Central memory CD8-positive, alpha-beta T cell (primary cell): ENCODE data around the gene LSAMP.

Experiments used
- ATAC-seq: fragments of 150-1000 bp; cut with Tn5 transposase; replicated peaks from 2 replicates; pipeline ENCODE4 v1.10.0; 2022; ENCODE audit warnings: mild to moderate bottlenecking, moderate FRiP score, moderate number of reproducible peaks; ENCODE audit not compliant: poor library complexity, severe bottlenecking; ENCODE audit errors: extremely low read depth
- DNase-seq, 2 donors: peaks; one replicate each; pipeline ENCODE4 v3.0.0; 2021; ENCODE audit warnings: low spot score in 2 of 2
- H3K27ac Mint-ChIP-seq: one replicate; pipeline ENCODE4 v1.8.0; 2022; ENCODE audit warnings: low read depth, mild to moderate bottlenecking, moderate library complexity, mixed read lengths
- H3K27me3 Mint-ChIP-seq: one replicate; pipeline ENCODE4 v1.8.0; 2022; ENCODE audit warnings: mixed read lengths
- H3K36me3 Mint-ChIP-seq: one replicate; pipeline ENCODE4 v1.8.0; 2022; ENCODE audit warnings: mild to moderate bottlenecking, moderate library complexity, mixed read lengths; ENCODE audit not compliant: insufficient read depth
- H3K4me1 Mint-ChIP-seq: one replicate; pipeline ENCODE4 v1.8.0; 2022; ENCODE audit warnings: mixed read lengths
- H3K4me3 Mint-ChIP-seq: one replicate; pipeline ENCODE4 v1.8.0; 2022; ENCODE audit warnings: mild to moderate bottlenecking, moderate library complexity, mixed read lengths
- H3K9me3 Mint-ChIP-seq: one replicate; pipeline ENCODE4 v1.8.0; 2022; ENCODE audit warnings: mixed read lengths

The LSAMP gene

DNA sequence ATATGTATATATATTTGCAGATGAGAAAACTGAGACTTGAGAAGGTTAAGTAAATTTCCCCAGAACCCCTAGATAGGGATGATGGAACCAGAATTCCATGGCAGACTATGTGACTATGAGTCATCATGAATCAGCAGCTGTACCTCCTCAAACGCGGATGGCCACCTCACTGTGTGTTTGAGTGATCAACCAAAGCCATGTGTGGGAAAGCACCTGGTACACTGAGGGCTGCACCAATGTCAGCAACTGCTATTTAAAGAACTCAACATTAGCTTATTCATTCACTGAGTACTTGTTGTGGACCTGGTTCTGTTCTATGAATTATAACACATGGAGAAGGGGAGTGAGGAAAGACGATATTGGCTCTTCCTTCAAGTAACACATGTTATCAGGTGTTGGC, 445.0 kb downstream of the LSAMP start:
- Mint-ChIP-seq H3K4me3 (no peak overlapping the region), H3K9me3 (no peaks in the 10 kb centered on the region), H3K4me1 (no peaks in the 10 kb centered on the region), H3K27me3 (no peaks in the 10 kb centered on the region), H3K27ac (no peak overlapping the region), H3K36me3 (no peaks in the 10 kb centered on the region)
- ATAC-seq (no peak), DNase-seq (no peak)

DNA sequence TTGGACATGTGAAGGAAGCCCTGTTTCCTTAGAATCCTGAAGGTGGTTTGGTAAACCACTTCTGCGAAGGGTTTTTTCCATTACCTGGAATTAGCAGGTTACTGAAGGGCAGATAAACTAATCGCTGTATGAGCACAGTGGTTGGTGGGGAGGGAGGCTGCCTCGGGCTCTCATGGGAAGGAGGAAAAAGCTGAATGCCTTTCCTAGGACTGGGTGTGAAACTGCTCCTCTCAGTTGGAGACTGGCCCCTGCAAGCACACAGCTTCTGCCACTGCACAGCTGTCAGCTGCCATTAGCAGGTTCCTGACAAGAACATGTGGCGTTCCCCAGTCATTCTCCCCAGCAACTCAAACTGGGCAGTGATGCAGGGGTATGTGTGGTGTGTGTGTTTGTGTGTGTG, 445.7 kb downstream of the LSAMP start:
- no peaks in the 10 kb centered on the region for H3K36me3 Mint-ChIP-seq
- H3K9me3 Mint-ChIP-seq: no peaks in the 10 kb centered on the region
- no peaks in the 10 kb centered on the region for H3K4me1 Mint-ChIP-seq
- DNase-seq (no peak), ATAC-seq (no peak)
- H3K27me3 Mint-ChIP-seq: no peaks in the 10 kb centered on the region
- no peak overlapping the region for H3K4me3 Mint-ChIP-seq
- no peak overlapping the region for H3K27ac Mint-ChIP-seq

DNA sequence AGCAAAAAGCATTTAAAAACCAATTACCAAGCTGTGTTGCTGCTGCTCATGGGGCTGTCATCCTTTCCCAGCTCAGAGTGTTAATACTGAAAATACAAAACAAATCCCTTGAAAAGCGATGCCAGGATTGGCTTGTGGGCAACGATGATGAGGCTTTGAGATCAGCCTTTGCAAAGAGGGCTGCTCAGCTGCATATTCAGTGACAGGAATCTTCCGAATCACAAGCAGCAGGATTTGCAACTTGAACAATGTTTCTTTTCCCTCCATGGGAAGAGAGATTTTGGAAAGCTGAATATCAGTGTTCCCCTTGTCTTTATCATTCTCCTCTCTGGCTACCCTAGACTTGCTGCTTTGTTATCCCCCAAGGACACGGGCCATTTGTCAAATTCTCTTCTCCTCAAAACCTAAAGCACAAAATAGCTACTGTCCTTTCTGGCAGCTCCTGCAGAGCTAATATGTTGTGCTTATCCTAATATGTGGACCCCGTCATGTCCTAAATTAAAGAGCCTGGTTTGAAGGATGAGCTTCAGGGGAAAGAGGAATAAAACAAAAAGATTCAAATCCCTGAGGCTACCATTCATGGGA, 446.2 kb downstream of the LSAMP start:
- ATAC-seq (no peak), DNase-seq (no peak)
- H3K9me3 Mint-ChIP-seq: no peaks in the 10 kb centered on the region
- H3K4me3 Mint-ChIP-seq: no peak overlapping the region
- no peaks in the 10 kb centered on the region for H3K27me3 Mint-ChIP-seq
- no peaks in the 10 kb centered on the region for H3K36me3 Mint-ChIP-seq
- no peaks in the 10 kb centered on the region for H3K4me1 Mint-ChIP-seq
- no peak overlapping the region for H3K27ac Mint-ChIP-seq

DNA sequence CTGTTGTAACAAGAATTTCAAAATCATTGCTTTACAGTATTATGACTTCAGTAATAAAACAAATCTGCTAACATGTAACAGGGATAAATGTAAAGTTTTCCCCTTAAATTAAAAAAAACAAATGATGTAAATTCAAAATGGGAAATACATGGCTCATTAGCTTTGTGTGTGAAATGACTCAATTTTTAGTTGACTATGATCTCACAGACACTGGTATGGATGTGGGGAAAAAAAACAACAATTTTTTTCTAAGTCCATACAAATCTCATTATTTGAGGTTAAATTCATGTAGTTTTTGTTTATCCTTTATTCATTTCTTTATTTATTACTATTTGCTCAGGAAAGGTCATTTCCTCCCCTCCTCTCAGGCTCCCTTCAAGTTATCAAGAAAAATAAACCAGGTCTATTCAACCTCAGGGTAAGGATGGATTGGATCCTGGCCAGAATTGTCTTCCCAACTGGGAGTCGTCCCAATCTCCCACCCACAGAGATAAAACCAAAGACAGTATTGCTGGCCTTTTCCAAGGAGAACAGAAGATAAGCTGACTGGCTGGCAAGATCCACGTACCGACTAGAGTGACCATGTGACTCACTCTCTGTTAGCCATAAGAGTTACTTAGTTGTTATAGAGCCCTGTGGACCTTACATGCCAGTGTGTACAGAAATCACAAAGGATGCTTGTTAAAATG, 448.7 kb downstream of the LSAMP start:
- no peak overlapping the region for H3K27ac Mint-ChIP-seq
- no peaks in the 10 kb centered on the region for H3K9me3 Mint-ChIP-seq
- H3K36me3 Mint-ChIP-seq: no peaks in the 10 kb centered on the region
- ATAC-seq (no peak), DNase-seq (no peak)
- no peak overlapping the region for H3K4me3 Mint-ChIP-seq
- H3K4me1 Mint-ChIP-seq: no peaks in the 10 kb centered on the region
- no peaks in the 10 kb centered on the region for H3K27me3 Mint-ChIP-seq

DNA sequence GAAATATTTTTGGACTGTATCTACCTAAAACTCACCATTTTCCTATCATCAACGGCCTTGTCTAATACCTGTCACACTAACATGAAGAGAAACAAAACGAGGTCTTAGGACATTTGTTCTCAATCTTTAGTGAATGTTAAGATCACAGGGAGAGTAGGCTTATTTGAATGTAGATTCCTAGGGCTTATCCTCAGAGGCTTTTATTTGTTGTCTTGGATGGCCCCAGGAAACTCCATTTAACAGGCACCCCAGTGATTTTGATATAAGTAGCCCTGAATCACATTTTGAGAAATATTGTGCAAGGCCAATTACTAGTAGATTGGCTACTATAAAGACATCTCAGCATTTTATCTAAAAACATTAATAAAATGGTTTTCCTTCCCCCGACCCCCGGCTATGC, 454.6 kb downstream of the LSAMP start:
- H3K4me3 Mint-ChIP-seq: no peak overlapping the region
- no peaks in the 10 kb centered on the region for H3K4me1 Mint-ChIP-seq
- no peak for DNase-seq
- ATAC-seq: no peak
- no peaks in the 10 kb centered on the region for H3K27me3 Mint-ChIP-seq
- no peaks in the 10 kb centered on the region for H3K36me3 Mint-ChIP-seq
- H3K27ac Mint-ChIP-seq: no peak overlapping the region
- no peaks in the 10 kb centered on the region for H3K9me3 Mint-ChIP-seq

DNA sequence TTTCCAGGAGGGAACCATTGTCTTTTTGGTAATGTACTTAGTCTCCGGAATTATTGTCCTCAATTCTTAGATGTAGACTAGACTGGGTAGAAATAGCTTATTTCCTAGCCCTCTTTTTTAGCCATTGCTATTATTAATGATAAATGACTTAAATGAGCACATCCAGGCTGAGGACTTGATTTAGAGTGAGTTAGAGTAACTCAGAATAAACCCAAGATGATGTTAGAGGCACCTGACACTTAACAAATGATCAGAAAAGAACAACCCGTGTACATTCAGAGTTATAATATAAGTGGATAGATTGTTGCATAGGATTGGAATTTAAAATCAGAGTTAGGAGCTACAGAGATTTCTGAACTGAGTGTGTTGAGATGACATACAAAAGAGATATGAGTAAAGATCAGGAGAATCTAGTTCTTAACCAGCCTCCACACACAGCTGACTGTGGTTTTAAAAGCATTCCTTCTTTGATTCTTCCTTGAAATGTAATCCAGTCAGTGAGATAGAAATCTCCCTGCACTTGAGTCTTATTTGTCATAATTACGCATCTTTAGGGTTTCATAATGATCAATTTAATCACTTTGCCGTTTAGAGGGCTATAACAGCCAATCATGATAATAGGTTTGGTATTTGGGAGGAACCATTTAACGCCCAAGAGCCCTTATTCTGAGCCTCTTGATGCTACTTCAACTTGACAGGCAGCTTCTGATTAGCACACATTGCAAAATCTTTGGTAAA, 455.4 kb downstream of the LSAMP start:
- Mint-ChIP-seq H3K4me3 (no peak overlapping the region), H3K36me3 (no peaks in the 10 kb centered on the region), H3K4me1 (no peaks in the 10 kb centered on the region), H3K9me3 (no peaks in the 10 kb centered on the region), H3K27me3 (no peaks in the 10 kb centered on the region), H3K27ac (no peak overlapping the region)
- ATAC-seq (no peak), DNase-seq (no peak)

DNA sequence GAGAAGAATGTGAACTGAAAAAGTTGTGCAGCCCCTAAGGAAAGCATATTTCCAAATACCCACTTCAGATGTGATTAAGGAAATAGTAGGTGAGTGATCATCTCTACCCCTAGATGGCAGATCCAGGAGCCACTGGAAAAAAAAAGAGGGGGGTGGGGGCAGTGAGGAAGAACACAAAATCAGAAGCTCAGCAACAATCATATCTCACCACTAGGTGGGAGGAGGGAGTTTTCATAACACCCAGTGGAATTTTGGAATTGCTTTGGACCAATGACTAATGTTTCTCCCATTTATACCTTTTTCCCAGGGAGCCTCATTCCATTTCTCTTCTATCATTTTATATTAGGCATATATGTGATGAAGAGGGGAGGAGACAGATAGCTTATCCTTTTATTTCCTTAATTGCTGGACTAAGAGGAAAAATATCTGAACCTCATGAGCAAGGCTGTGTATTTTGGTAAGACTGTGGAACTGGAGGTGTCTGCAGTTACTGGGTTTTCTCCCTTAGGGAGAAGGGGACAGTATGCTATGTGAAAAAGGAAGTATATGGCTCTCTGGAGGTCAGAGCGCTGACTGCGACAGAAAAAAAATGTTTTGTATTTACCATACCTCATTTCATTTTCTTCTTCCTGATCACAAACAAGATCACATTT, 458.6 kb downstream of the LSAMP start:
- ATAC-seq: no peak

DNA sequence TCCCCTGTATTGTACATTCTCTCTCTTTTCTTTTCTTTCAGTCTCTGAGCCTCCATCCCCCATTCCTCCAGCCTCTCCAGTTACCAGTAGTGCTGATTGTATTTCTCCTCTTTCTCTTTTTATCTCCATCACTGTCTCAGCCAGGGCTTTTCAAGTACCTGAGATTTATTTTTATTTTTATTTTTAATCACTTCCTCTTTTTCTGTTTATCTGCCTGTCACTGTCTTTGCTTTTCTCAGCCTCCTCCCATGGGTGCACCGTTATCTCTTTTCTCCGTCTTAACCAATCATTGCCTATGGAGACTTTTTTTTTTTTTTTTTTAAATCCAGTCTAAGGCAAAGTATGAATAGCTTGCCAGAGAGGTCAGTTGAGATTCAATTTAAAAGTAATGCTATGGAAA, 462.7 kb downstream of the LSAMP start:
- no peaks in the 10 kb centered on the region for H3K4me1 Mint-ChIP-seq
- H3K27me3 Mint-ChIP-seq: no peaks in the 10 kb centered on the region
- H3K36me3 Mint-ChIP-seq: no peaks in the 10 kb centered on the region
- DNase-seq (no peak), ATAC-seq (no peak)
- H3K27ac Mint-ChIP-seq: no peak overlapping the region
- no peak overlapping the region for H3K4me3 Mint-ChIP-seq
- no peaks in the 10 kb centered on the region for H3K9me3 Mint-ChIP-seq

More for the DNA sequence above, 458.6 kb downstream of the LSAMP start:
- Mint-ChIP-seq H3K4me3 (no peak overlapping the region), H3K9me3 (no peaks in the 10 kb centered on the region), H3K36me3 (no peaks in the 10 kb centered on the region), H3K27ac (no peak overlapping the region), H3K4me1 (no peaks in the 10 kb centered on the region), H3K27me3 (no peaks in the 10 kb centered on the region)
- no peak for DNase-seq

DNA sequence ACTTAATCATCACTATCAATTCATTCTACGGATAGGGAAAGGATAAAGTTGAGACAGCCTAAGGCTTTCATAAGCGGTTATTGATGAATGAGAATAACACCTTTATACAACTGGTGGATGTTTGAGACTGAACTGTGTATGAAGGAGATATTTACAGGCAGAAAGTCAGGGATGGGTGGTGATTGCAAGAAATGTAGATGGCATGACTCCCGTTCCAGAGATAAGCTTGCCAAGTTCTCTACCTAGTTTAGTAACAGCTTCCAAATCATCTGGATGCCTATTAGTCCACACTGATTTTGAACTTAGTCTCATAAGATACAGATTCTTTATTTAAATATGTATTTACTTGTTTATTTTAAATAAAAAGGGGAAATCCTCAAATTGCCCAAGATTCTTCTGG, 463.2 kb downstream of the LSAMP start:
- H3K27me3 Mint-ChIP-seq: no peaks in the 10 kb centered on the region
- DNase-seq: no peak
- no peak overlapping the region for H3K4me3 Mint-ChIP-seq
- H3K27ac Mint-ChIP-seq: no peak overlapping the region
- H3K4me1 Mint-ChIP-seq: no peaks in the 10 kb centered on the region
- no peaks in the 10 kb centered on the region for H3K9me3 Mint-ChIP-seq
- no peaks in the 10 kb centered on the region for H3K36me3 Mint-ChIP-seq
- ATAC-seq: no peak

DNA sequence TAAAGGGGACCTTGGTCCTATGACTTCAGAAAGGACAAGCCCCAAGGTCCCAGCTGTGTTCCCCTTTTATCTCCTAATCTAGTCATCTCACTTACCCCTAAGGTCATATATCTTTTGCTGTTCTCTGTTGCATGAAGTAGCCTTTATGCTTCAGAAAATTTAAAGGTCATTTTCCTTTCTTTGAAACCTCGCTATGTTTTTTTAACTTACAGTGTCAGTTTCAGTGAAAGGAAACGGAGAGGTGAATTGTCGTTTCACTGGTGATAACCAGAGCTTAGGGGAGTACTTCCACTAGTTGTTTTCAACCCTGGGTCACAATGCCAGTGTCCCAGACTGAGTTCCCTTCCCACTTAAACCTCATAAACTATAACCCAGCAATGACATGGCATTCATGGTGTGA, 464.6 kb downstream of the LSAMP start:
- DNase-seq (no peak), ATAC-seq (no peak)
- no peaks in the 10 kb centered on the region for H3K4me1 Mint-ChIP-seq
- H3K27me3 Mint-ChIP-seq: no peaks in the 10 kb centered on the region
- no peaks in the 10 kb centered on the region for H3K9me3 Mint-ChIP-seq
- no peak overlapping the region for H3K27ac Mint-ChIP-seq
- H3K4me3 Mint-ChIP-seq: no peak overlapping the region
- no peaks in the 10 kb centered on the region for H3K36me3 Mint-ChIP-seq

DNA sequence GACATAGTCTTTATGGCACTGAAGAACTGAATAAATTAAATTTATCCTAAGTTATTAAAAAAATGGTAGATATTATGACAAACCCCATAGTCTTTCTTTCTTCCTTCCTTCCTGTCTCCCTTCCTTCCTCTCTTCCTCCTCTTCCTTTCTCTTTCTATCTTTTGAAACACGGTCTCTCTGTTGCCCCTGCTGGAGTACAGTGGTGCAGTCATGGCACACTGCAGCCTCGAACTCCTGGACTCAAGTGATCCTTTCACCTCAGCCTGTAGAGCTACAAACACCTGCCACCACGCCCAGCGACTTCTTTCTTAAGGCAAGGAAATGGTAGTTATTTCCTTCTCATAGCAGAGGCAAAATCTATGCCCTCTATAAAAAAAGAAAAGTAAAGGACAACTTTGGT, 467.4 kb downstream of the LSAMP start:
- DNase-seq: no peak
- H3K4me1 Mint-ChIP-seq: no peaks in the 10 kb centered on the region
- no peak overlapping the region for H3K27ac Mint-ChIP-seq
- no peaks in the 10 kb centered on the region for H3K36me3 Mint-ChIP-seq
- ATAC-seq: no peak
- no peaks in the 10 kb centered on the region for H3K27me3 Mint-ChIP-seq
- no peak overlapping the region for H3K4me3 Mint-ChIP-seq
- no peaks in the 10 kb centered on the region for H3K9me3 Mint-ChIP-seq

DNA sequence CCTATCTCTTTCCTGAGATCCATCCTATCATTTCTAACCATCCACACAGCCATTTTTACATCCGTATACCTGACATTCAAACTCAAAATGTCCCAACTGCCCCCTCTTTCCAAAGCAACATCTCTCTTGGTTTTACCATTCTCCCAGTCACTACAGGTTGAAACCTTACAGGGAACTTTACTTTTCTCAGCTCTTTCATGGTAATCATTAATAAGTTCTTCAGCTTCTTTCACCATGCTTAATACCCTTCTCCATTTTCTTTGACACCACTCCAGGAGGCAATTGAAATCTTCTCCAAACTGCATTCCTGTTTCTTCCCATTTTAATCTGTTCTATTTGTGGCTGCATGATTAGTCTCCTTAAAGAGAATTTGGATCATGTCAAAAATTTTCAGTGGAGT, 469.5 kb downstream of the LSAMP start:
- H3K27ac Mint-ChIP-seq: no peak overlapping the region
- H3K9me3 Mint-ChIP-seq: no peaks in the 10 kb centered on the region
- H3K4me1 Mint-ChIP-seq: no peaks in the 10 kb centered on the region
- no peaks in the 10 kb centered on the region for H3K27me3 Mint-ChIP-seq
- no peaks in the 10 kb centered on the region for H3K36me3 Mint-ChIP-seq
- no peak for ATAC-seq
- no peak overlapping the region for H3K4me3 Mint-ChIP-seq
- no peak for DNase-seq

DNA sequence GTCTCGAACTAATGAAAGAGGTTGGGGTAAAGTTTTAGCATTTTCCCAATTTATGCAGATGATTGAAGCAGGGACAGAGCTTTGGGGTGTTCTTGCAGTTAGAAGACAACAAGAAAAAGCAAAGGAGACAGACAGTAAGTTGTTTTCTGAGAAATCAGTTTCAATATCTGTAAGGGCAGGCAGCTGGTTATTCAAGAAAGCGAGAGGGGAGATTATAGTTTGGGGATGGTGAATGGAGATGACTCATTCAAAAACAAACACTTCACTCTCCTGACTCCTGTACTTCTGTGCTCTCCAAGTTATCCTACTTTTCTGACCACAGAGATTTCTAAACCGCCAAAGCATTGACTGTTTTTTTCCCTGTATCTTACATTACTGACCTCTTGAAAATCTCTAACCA, 469.9 kb downstream of the LSAMP start:
- H3K27ac Mint-ChIP-seq: no peak overlapping the region
- ATAC-seq (no peak), DNase-seq (no peak)
- no peaks in the 10 kb centered on the region for H3K9me3 Mint-ChIP-seq
- H3K27me3 Mint-ChIP-seq: no peaks in the 10 kb centered on the region
- H3K4me1 Mint-ChIP-seq: no peaks in the 10 kb centered on the region
- no peak overlapping the region for H3K4me3 Mint-ChIP-seq
- H3K36me3 Mint-ChIP-seq: no peaks in the 10 kb centered on the region
